Osteoblast (primary cell): ENCODE results near the gene HEPHL1. TPM values are rescaled to one million over a fixed set of nuclear protein-coding genes. Genes with fewer than 3 reads are reported as not detected.
"Not testable (repeated sequence)": the region's sequence is repeated elsewhere in the genome, so short reads cannot be mapped to it uniquely, and the experiment has no call there.

ENCODE experiments used
- DNase-seq: peaks from one replicate; pipeline ENCODE4 v3.0.0; 2011; ENCODE audit warnings: low spot score, mixed read lengths; ENCODE audit not compliant: insufficient read length; ENCODE audit errors: missing footprints
- H2AFZ ChIP-seq: 2 replicates; pipeline ENCODE4 v1.6.0; 2011; ENCODE audit warnings: mild to moderate bottlenecking, low read length
- H3K27ac ChIP-seq: 2 replicates; pipeline ENCODE4 v1.5.1; 2011; ENCODE audit warnings: mild to moderate bottlenecking, low read depth, low read length, moderate library complexity
- H3K27me3 ChIP-seq: 2 replicates; pipeline ENCODE4 v1.6.0; 2012; ENCODE audit warnings: mild to moderate bottlenecking, control low read depth, inconsistent platforms, low read length, moderate library complexity; ENCODE audit not compliant: insufficient read depth
- H3K36me3 ChIP-seq: 2 replicates; pipeline ENCODE4 v1.5.1; 2011; ENCODE audit warnings: mild to moderate bottlenecking, low read length, control low read depth, moderate library complexity; ENCODE audit not compliant: insufficient read depth
- H3K4me1 ChIP-seq: 2 replicates; pipeline ENCODE4 v1.5.1; 2011; ENCODE audit warnings: mild to moderate bottlenecking, low read length, control low read depth, moderate library complexity; ENCODE audit not compliant: insufficient read depth
- H3K4me2 ChIP-seq: 2 replicates; pipeline ENCODE4 v1.6.0; 2011; ENCODE audit warnings: mild to moderate bottlenecking, low read length; ENCODE audit not compliant: insufficient read depth
- H3K4me3 ChIP-seq: fragments of 200-600 bp; sonication (generic); 3 replicates; pipeline ENCODE4 v1.5.1; 2012; ENCODE audit warnings: mild to moderate bottlenecking, low read length, inconsistent platforms; ENCODE audit not compliant: insufficient read depth
- H3K79me2 ChIP-seq: 2 replicates; pipeline ENCODE4 v1.6.0; 2012; ENCODE audit warnings: mild to moderate bottlenecking, low read length, control low read depth, inconsistent platforms; ENCODE audit not compliant: insufficient read depth
- H3K9me3 ChIP-seq: 2 replicates; pipeline ENCODE4 v1.5.1; 2011; ENCODE audit warnings: low read depth, low read length, control low read depth
- H4K20me1 ChIP-seq: 2 replicates; pipeline ENCODE4 v1.6.0; 2012; ENCODE audit warnings: mild to moderate bottlenecking, low read length, control low read depth; ENCODE audit not compliant: insufficient read depth
- CTCF ChIP-seq: IDR thresholded peaks from 2 replicates; pipeline ENCODE4 v1.5.1; 2011; ENCODE audit warnings: mild to moderate bottlenecking, low read depth, low read length, moderate library complexity; ENCODE audit errors: extremely low read depth
- total RNA-seq: library from RNA; depleted of rRNA; stranded (reverse); fragments of >200 nt; gene quantifications from 2 replicates; pipeline ENCODE4 v1.2.3, GENCODE V29; 2012

HEPHL1 gene
- total RNA-seq = not detected in 2 replicates

DNA sequence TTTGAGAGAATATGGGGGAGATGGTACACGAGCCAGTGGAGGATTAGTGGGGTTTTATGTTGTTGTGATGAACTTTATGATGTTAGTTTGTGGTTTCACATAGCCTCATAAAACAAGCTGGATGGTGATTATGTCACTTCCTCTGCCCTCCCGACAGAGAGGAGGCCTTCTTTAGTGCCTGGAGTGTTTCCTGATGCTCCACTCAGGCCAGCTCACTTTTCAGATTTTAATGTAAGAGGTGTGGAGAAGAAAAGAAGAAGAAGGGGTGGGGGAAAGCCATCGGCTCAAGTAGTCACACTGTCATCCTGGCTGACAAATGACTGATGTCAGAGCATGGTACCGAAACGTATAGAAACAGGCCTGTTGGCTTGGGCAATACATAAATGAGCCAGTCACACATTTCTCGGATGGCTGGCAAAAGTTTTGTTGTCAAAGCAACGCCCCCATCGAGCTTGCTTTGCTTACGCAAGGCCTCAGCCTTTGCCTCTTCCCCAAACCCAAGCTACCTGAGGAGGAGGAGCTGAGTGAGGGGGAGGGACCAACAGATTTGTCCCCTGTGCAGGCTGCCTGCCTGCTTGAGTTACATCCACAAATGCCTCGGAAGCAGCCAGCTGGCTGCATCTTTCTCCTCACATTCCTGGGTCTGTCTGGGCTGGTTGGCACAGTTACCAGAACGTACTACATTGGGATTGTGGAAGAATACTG, at the start of gene HEPHL1:
Gene HEPHL1, plus strand, starts transcription at position 578 of the 705 bp plus-strand sequence. Its CDS starts 15 bp downstream, at position 593.
- H3K36me3 ChIP-seq = no peaks in the 10 kb centered on the region
- no peak within 1 kb of the TSS for H2AFZ ChIP-seq
- no peaks in the 10 kb centered on the region for H3K4me1 ChIP-seq
- no peak within 1 kb of the TSS for H3K4me3 ChIP-seq
- TF ChIP-seq CTCF = no peak
- no peak within 1 kb of the TSS for H3K4me2 ChIP-seq
- no peaks in the 10 kb centered on the region for H3K79me2 ChIP-seq
- H3K9me3 ChIP-seq = no peaks in the 10 kb centered on the region
- no peaks in the 10 kb centered on the region for H3K27me3 ChIP-seq
- H4K20me1 ChIP-seq = no peaks in the 10 kb centered on the region
- no peak for DNase-seq
- H3K27ac ChIP-seq = no peak within 1 kb of the TSS

DNA sequence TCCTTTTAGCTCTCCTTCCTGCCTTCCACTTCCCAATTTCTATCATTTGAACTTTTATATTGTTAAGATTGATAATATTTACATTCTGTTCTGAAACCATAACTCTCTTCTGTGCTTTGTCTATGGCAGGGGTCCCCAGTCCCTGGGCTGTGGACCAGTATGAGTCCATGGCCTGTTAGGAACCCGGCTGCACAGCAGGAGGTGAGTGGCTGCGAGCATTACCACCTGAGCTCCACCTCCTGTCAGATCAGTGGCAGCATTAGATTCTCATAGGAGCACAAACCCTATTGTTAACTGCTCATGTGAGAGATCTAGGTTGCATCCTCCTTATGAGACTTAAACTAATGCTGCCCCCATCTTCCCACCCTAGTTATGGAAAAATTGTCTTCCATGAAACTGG, 48.4 kb upstream of the HEPHL1 start:
- Histone ChIP-seq H3K27ac (no peak overlapping the region), H3K36me3 (no peaks in the 10 kb centered on the region), H4K20me1 (no peaks in the 10 kb centered on the region), H3K4me3 (no peak overlapping the region), H3K4me2 (no peak overlapping the region), H3K9me3 (no peaks in the 10 kb centered on the region), H3K27me3 (peaks cover 10% of the 10 kb centered on the region), H2AFZ (no peak overlapping the region), H3K4me1 (no peaks in the 10 kb centered on the region), H3K79me2 (no peaks in the 10 kb centered on the region)
- TF ChIP-seq CTCF = no peak
- no peak for DNase-seq

GRCh38 chr11:93973322-93974051, 47.7 kb upstream of the HEPHL1 start:
- H3K4me1 ChIP-seq, H2AFZ ChIP-seq, H3K36me3 ChIP-seq, H3K4me3 ChIP-seq, H3K79me2 ChIP-seq, H4K20me1 ChIP-seq, H3K4me2 ChIP-seq, H3K27me3 ChIP-seq, H3K9me3 ChIP-seq, H3K27ac ChIP-seq, DNase-seq: not testable (repeated sequence)

DNA sequence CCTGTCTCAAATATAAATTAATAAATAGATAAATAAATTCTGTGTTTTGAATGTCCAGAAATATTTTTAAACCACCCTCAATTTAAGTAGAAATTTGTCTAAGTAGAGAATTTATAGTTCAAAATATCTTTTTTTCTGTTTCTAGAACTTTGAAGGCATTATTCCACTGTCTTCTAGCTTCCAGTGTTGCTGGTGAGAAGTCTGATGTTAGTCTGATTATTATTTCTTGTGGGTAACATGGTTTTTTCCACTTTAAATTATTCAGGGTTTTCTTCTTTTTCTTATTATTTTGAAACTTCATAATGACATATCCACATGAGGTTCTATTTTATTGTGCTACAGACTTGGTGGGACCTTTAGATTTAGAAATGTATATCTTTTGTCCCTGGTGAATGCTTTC, 46.4 kb upstream of the HEPHL1 start:
- Histone ChIP-seq H3K79me2 (no peaks in the 10 kb centered on the region), H3K4me3 (no peak overlapping the region), H2AFZ (no peak overlapping the region), H3K9me3 (no peaks in the 10 kb centered on the region), H3K4me2 (no peak overlapping the region), H4K20me1 (no peaks in the 10 kb centered on the region), H3K4me1 (no peaks in the 10 kb centered on the region), H3K36me3 (no peaks in the 10 kb centered on the region), H3K27ac (no peak overlapping the region), H3K27me3 (no peaks in the 10 kb centered on the region)
- no peak for TF ChIP-seq CTCF
- DNase-seq = no peak

DNA sequence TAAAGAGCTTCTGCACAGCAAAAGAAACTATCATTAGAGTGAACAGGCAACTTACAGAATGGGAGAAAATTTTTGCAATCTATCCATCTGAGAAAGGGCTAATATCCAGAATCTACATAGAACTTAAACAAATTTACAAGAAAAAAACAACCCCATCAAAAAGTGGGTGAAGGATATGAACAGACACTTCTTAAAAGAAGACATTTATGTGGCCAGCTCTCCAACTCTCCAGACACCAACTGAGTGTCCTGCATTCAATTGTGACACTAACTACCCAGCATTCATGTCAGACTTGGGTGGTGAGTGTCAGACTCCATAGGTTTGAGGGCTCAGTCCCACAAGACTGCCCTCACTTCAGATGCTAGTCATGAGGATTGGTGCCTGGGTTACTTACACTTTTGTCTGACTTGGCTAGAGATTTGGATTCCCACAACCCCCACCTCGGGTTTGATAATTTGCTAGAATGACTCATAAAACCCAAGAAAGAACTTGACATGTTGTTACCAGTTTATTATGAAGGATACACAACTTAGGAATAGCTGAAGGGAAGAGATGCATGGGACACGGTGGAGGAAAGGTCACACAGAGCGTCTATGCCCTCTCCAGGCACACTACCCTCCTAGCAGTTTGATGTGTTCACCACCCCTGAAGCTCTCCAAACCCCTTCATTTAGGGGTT, 44.4 kb upstream of the HEPHL1 start:
- not testable (repeated sequence) for H3K4me1 ChIP-seq, H3K27ac ChIP-seq, H3K79me2 ChIP-seq, H3K4me3 ChIP-seq, H3K9me3 ChIP-seq, H4K20me1 ChIP-seq, H3K27me3 ChIP-seq, H3K4me2 ChIP-seq, DNase-seq, H3K36me3 ChIP-seq, H2AFZ ChIP-seq
